ENCODE results near the gene SLFN12L. TPM values are rescaled to one million over a fixed set of nuclear protein-coding genes. Genes with fewer than 3 reads are reported as not detected.
A peak's percentile ranks its signal among the peaks of the same experiment; 100 is the strongest.

The SLFN12L gene
- total and polyA plus RNA-seq, 9 of the 15 experiments (the other 6 are each of a cell fraction or from before 2014, with no cell fraction given), result 0.04 to 0.31 (median 0.08) TPM; not detected in 3

DNA sequence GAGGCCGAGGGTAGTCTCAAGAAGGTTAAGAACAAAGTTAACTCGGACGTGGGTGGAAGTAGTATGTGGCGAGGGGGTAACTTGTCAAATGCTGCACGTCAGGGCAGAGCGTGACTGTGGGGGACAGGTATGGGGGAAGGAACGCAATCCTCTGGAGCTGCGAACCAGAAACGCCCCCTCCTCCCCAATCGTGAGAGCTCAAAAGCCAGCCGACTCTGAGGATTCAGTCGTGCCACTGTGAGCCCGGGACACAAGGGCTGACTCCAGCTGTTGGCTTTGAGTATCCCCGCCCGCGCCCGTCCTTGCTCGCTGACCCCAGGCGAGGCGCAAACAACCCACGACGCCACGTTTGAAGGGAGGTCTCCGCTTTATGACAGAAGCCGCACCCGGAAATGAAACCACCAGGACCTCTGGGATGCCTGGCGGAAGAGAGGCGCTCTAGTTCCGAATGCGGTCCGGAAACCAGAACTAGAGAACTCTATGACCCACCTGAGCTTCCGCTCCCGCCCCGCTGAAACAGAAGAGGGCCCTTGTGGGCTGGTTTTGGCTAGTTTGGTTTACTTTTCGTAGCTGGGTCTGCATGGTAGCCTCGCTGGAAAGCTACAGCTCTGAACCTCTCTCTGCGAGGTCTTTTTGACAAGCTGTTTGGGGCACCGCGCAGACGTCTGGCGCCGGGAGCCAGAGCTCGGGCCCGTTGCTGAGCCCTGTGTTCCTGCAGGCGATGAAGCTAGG is 40.9 kb upstream of the SLFN12L start, which contains the start of gene PEX12 (continued):
- TF ChIP-seq, protein P1, sequence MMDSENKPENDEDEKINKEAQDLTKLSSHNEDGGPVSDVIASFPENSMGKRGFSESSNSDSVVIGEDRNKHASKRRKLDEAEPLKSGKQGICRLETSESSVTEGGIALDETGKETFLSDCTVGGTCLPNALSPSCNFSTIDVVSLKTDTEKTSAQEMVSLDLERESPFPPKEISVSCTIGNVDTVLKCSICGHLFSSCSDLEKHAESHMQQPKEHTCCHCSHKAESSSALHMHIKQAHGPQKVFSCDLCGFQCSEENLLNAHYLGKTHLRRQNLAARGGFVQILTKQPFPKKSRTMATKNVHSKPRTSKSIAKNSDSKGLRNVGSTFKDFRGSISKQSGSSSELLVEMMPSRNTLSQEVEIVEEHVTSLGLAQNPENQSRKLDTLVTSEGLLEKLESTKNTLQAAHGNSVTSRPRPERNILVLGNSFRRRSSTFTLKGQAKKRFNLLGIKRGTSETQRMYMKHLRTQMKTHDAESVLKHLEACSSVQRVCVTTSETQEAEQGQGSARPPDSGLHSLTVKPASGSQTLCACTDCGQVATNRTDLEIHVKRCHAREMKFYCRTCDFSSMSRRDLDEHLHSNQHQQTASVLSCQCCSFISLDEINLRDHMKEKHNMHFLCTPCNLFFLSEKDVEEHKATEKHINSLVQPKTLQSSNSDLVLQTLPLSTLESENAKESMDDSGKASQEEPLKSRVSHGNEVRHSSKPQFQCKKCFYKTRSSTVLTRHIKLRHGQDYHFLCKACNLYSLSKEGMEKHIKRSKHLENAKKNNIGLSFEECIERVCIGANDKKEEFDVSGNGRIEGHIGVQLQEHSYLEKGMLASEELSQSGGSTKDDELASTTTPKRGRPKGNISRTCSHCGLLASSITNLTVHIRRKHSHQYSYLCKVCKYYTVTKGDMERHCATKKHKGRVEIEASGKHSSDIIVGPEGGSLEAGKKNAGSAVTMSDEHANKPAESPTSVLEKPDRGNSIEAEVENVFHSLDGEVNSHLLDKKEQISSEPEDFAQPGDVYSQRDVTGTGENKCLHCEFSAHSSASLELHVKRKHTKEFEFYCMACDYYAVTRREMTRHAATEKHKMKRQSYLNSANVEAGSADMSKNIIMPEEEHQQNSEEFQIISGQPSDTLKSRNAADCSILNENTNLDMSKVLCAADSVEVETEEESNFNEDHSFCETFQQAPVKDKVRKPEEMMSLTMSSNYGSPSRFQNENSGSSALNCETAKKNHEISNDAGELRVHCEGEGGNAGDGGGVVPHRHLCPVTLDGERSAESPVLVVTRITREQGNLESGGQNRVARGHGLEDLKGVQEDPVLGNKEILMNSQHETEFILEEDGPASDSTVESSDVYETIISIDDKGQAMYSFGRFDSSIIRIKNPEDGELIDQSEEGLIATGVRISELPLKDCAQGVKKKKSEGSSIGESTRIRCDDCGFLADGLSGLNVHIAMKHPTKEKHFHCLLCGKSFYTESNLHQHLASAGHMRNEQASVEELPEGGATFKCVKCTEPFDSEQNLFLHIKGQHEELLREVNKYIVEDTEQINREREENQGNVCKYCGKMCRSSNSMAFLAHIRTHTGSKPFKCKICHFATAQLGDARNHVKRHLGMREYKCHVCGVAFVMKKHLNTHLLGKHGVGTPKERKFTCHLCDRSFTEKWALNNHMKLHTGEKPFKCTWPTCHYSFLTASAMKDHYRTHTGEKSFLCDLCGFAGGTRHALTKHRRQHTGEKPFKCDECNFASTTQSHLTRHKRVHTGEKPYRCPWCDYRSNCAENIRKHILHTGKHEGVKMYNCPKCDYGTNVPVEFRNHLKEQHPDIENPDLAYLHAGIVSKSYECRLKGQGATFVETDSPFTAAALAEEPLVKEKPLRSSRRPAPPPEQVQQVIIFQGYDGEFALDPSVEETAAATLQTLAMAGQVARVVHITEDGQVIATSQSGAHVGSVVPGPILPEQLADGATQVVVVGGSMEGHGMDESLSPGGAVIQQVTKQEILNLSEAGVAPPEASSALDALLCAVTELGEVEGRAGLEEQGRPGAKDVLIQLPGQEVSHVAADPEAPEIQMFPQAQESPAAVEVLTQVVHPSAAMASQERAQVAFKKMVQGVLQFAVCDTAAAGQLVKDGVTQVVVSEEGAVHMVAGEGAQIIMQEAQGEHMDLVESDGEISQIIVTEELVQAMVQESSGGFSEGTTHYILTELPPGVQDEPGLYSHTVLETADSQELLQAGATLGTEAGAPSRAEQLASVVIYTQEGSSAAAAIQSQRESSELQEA (IDR thresholded peaks at IDR 0.05; ENCODE audit: low read depth), result no peak
- TF ChIP-seq, protein P2, sequence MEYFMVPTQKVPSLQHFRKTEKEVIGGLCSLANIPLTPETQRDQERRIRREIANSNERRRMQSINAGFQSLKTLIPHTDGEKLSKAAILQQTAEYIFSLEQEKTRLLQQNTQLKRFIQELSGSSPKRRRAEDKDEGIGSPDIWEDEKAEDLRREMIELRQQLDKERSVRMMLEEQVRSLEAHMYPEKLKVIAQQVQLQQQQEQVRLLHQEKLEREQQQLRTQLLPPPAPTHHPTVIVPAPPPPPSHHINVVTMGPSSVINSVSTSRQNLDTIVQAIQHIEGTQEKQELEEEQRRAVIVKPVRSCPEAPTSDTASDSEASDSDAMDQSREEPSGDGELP (CRISPR knock-in tag; IDR thresholded peaks at IDR 0.05; ENCODE audit: borderline replicate concordance), result peak; percentile 94
- TF ChIP-seq, protein P3, sequence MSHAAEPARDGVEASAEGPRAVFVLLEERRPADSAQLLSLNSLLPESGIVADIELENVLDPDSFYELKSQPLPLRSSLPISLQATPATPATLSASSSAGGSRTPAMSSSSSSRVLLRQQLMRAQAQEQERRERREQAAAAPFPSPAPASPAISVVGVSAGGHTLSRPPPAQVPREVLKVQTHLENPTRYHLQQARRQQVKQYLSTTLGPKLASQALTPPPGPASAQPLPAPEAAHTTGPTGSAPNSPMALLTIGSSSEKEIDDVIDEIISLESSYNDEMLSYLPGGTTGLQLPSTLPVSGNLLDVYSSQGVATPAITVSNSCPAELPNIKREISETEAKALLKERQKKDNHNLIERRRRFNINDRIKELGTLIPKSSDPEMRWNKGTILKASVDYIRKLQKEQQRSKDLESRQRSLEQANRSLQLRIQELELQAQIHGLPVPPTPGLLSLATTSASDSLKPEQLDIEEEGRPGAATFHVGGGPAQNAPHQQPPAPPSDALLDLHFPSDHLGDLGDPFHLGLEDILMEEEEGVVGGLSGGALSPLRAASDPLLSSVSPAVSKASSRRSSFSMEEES (CRISPR knock-in tag; IDR thresholded peaks at IDR 0.05), result no peak
- TF ChIP-seq BHLHE40 (IDR thresholded peaks at IDR 0.05; ENCODE audit: low read length), result peak; percentile 4; the same call in 1 of the 2 replicates
- no peak for TF ChIP-seq GATA2 (CRISPR knock-in tag; IDR thresholded peaks at IDR 0.05)
- TF ChIP-seq ZNF785 (CRISPR knock-in tag; IDR thresholded peaks at IDR 0.05), result no peak
- peak; percentile 88 for TF ChIP-seq NR2C2 (CRISPR knock-in tag; IDR thresholded peaks at IDR 0.05)
- peak; percentile 100 for TF ChIP-seq NR2C2 (tag; IDR thresholded peaks at IDR 0.05)
- TF ChIP-seq GATAD2A (IDR thresholded peaks at IDR 0.05), result peak; percentile 33; the same call in 1 of the 2 replicates
- TF ChIP-seq POLR2H (tag; IDR thresholded peaks at IDR 0.05; ENCODE audit: low read depth), result peak; percentile 91
- no peak for TF ChIP-seq MCM5 (IDR thresholded peaks at IDR 0.05; ENCODE audit: low read depth)
- no peak for TF ChIP-seq ZNF212 (CRISPR knock-in tag; IDR thresholded peaks at IDR 0.05)
- TF ChIP-seq HNRNPH1 (optimal IDR thresholded peaks at IDR 0.05; ENCODE audit: low read depth, low read length), result no peak
- peak in 1 of 2 experiments; percentile 29; a peak in 1 of 4 replicates for TF ChIP-seq FOXA3 (CRISPR knock-in tag; conservative IDR thresholded peaks at IDR 0.05 in 1 of 2, IDR thresholded peaks at IDR 0.05 in 1 of 2)
- TF ChIP-seq ZNF121 (CRISPR knock-in tag; conservative IDR thresholded peaks at IDR 0.05), result no peak
- TF ChIP-seq HIVEP1 (CRISPR knock-in tag; IDR thresholded peaks at IDR 0.05), result no peak
- TF ChIP-seq DPF2 (IDR thresholded peaks at IDR 0.05), result 0 out of 2 replicates have a peak, but pooled peaks have one; percentile 6

Measured in K562 (cell line).